HEK293 (cell line): ENCODE results near the gene ZFYVE28.

Experiments
- ATF2 ChIP-seq: fragments of 450-650 bp; formaldehyde crosslinking; IDR thresholded peaks from 2 replicates; pipeline ENCODE4 v1.5.1; 2016; ENCODE audit warnings: missing biosample characterization, missing genetic modification characterization, low read depth
- CTCF ChIP-seq: fragments of 450-650 bp; formaldehyde crosslinking; IDR thresholded peaks from 2 replicates; pipeline ENCODE4 v1.5.1; 2016; ENCODE audit warnings: missing biosample characterization, missing genetic modification characterization
- KLF16 ChIP-seq: fragments of 450-650 bp; formaldehyde crosslinking; IDR thresholded peaks from 2 replicates; pipeline ENCODE4 v1.5.1; 2017; ENCODE audit warnings: missing biosample characterization, missing genetic modification characterization
- OSR2 ChIP-seq: fragments of 450-650 bp; formaldehyde crosslinking; IDR thresholded peaks from 2 replicates; pipeline ENCODE4 v1.5.1; 2016; ENCODE audit warnings: missing biosample characterization, missing genetic modification characterization
- ZFP69B ChIP-seq: fragments of 450-650 bp; formaldehyde crosslinking; IDR thresholded peaks from 2 replicates; pipeline ENCODE4 v1.5.1; 2016; ENCODE audit warnings: missing biosample characterization, missing genetic modification characterization
- ZNF157 ChIP-seq: fragments of 450-650 bp; formaldehyde crosslinking; IDR thresholded peaks from 2 replicates; pipeline ENCODE4 v1.5.1; 2016; ENCODE audit warnings: missing biosample characterization, missing genetic modification characterization
- ZNF274 ChIP-seq, 2 experiments: fragments of 200-500 bp in 1 of 2; fragments of 450-650 bp in 1 of 2; sonication (Bioruptor generic) in 1 of 2; formaldehyde crosslinking in 1 of 2; IDR thresholded peaks; 2 replicates each; pipeline versions ENCODE4 v1.5.1 to v1.6.1; 2014 to 2016; ENCODE audit warnings: borderline replicate concordance in 1 of 2, inconsistent platforms in 1 of 2, low read length in 1 of 2, missing biosample characterization in 1 of 2, missing genetic modification characterization in 1 of 2
- ZNF350 ChIP-seq: fragments of 450-650 bp; formaldehyde crosslinking; IDR thresholded peaks from 2 replicates; pipeline ENCODE4 v1.5.0; 2017; ENCODE audit warnings: missing biosample characterization, mild to moderate bottlenecking, missing genetic modification characterization
- ZNF416 ChIP-seq: fragments of 450-650 bp; formaldehyde crosslinking; IDR thresholded peaks from 2 replicates; pipeline ENCODE4 v1.5.1; 2016; ENCODE audit warnings: missing biosample characterization, missing genetic modification characterization
- ZNF639 ChIP-seq: fragments of 450-650 bp; formaldehyde crosslinking; IDR thresholded peaks from 2 replicates; pipeline ENCODE4 v1.5.1; 2016; ENCODE audit warnings: missing biosample characterization, missing genetic modification characterization
- ZNF747 ChIP-seq: fragments of 450-650 bp; formaldehyde crosslinking; IDR thresholded peaks from 2 replicates; pipeline ENCODE4 v1.5.1; 2016; ENCODE audit warnings: missing biosample characterization, missing genetic modification characterization
- TF ChIP-seq, protein P1 (sequence below): fragments of 450-650 bp; formaldehyde crosslinking; IDR thresholded peaks from 2 replicates; pipeline ENCODE4 v1.5.1; 2016; ENCODE audit warnings: missing biosample characterization, missing genetic modification characterization
- TF ChIP-seq, protein P2 (sequence below): fragments of 450-650 bp; formaldehyde crosslinking; IDR thresholded peaks from 2 replicates; pipeline ENCODE4 v1.5.1; 2016; ENCODE audit warnings: missing biosample characterization, missing genetic modification characterization

GRCh38 chr4:2289955-2290333 is 128.5 kb downstream of the ZFYVE28 start:
- TF ChIP-seq OSR2 (tag by site-specific recombination) (no peak), CTCF (tag by site-specific recombination) (no peak), ZNF274 (IDR thresholded peaks at IDR 0.05; ENCODE audit: low read length) (no peak), ZNF274 (tag by site-specific recombination; IDR thresholded peaks at IDR 0.05; ENCODE audit: borderline replicate concordance) (no peak), ZNF639 (tag by site-specific recombination) (no peak), ZNF350 (no peak), KLF16 (tag by site-specific recombination) (no peak), ZNF416 (tag by site-specific recombination) (no peak), ZFP69B (tag by site-specific recombination) (no peak), ZNF157 (tag by site-specific recombination) (no peak), ZNF747 (tag by site-specific recombination) (no peak), ATF2 (tag by site-specific recombination) (no peak)
- TF ChIP-seq, protein P1, sequence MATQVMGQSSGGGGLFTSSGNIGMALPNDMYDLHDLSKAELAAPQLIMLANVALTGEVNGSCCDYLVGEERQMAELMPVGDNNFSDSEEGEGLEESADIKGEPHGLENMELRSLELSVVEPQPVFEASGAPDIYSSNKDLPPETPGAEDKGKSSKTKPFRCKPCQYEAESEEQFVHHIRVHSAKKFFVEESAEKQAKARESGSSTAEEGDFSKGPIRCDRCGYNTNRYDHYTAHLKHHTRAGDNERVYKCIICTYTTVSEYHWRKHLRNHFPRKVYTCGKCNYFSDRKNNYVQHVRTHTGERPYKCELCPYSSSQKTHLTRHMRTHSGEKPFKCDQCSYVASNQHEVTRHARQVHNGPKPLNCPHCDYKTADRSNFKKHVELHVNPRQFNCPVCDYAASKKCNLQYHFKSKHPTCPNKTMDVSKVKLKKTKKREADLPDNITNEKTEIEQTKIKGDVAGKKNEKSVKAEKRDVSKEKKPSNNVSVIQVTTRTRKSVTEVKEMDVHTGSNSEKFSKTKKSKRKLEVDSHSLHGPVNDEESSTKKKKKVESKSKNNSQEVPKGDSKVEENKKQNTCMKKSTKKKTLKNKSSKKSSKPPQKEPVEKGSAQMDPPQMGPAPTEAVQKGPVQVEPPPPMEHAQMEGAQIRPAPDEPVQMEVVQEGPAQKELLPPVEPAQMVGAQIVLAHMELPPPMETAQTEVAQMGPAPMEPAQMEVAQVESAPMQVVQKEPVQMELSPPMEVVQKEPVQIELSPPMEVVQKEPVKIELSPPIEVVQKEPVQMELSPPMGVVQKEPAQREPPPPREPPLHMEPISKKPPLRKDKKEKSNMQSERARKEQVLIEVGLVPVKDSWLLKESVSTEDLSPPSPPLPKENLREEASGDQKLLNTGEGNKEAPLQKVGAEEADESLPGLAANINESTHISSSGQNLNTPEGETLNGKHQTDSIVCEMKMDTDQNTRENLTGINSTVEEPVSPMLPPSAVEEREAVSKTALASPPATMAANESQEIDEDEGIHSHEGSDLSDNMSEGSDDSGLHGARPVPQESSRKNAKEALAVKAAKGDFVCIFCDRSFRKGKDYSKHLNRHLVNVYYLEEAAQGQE (tag by site-specific recombination): no peak
- TF ChIP-seq, protein P2, sequence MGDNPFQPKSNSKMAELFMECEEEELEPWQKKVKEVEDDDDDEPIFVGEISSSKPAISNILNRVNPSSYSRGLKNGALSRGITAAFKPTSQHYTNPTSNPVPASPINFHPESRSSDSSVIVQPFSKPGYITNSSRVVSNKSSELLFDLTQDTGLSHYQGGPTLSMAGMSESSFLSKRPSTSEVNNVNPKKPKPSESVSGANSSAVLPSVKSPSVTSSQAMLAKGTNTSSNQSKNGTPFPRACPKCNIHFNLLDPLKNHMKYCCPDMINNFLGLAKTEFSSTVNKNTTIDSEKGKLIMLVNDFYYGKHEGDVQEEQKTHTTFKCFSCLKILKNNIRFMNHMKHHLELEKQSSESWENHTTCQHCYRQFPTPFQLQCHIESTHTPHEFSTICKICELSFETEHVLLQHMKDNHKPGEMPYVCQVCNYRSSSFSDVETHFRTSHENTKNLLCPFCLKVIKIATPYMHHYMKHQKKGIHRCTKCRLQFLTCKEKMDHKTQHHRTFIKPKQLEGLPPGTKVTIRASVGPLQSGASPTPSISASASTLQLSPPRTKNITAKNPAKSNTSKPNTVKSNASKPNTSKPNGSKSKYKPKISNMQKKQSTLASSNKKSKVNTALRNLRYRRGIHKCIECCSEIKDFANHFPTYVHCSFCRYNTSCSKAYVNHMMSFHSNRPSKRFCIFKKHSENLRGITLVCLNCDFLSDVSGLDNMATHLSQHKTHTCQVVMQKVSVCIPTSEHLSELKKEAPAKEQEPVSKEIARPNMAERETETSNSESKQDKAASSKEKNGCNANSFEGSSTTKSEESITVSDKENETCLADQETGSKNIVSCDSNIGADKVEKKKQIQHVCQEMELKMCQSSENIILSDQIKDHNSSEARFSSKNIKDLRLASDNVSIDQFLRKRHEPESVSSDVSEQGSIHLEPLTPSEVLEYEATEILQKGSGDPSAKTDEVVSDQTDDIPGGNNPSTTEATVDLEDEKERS (tag by site-specific recombination): no peak
